Measurements from ENCODE around the gene HECW1.

HECW1 gene

DNA sequence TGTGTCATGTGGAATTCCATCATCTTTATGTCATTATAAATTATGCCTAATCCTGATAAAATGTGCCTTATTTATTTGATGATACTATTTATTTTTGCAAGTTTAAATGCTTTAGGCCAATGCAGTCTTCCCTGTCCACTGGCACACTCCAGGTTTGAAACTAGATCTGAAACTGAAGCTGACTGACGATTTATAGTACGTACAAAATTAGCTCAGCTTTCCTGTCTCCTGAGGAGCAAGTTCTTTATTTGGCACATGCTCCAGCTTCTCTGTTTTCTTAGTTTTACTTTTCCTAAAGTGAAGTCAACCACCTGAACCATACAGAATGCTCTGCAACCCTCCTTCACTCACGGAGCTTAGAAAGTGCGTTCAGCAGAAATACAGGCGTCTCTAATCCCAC lies 164.1 kb downstream of the HECW1 start:
- FAIRE-seq = no peak

DNA sequence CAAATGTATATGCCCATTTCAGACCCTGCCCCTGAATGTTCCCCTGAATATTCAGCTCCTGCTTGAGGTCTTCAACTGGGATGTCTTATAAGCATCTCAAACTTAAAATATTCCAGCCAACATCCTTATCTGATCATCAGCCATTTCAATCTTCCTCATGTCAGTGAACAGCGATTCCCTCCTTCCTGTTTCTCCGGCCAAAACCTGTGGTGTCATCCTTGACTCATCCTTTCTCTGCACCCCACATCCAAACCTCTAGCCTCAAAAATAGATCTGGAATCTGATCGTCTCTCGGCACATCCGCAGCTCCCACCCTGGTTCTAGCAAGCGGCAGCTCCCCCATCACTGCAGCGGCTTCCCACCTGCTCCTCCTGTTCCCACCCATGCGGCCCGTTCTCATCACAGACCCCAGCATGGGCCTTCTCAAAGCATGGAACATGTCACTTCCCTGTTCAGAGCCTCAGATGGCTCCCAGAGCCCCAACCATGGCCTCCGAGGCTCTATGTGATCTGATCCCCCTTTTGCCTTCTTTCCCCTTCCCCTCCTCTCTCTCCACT lies 165.7 kb downstream of the HECW1 start:
- FAIRE-seq = no peak

DNA sequence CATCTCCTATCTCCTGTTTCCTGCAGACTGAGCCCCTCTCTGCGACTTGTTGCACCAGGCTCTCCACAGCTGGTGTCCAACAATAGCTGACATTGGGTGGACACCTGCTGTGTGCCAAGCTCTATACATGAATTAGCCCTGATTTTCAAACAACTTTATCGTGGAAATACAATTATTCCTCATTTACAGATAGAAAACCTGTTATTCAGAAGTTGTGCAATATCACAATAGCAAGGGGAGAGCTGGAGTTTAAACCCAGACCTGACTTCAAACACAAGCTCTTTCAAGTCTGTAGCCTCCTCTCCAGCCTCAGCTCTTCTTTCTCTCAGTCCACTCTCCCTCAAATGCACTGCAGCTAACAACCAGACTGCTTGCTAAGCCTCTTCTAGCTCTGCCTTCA lies 168.8 kb downstream of the HECW1 start:
- FAIRE-seq = no peak

DNA sequence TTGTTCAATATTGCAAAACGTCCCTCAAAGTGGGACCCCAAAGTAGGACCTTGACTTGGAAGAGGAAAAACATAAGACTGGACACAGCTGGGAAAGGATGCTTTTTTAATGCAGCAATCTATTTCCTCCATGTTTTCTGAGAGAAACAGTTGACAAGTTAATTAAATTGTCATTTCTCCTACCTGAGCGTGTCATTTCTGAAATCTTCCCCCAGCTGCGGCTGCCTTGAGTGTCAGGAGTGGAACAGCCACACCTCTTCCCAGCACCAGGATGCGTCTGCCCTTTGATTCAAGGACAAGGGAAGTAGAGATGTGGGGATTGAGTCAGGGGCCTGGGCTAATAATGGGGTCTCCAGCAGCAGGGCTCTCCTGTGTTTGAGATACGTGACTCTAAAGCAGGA lies 171.3 kb downstream of the HECW1 start:
- FAIRE-seq = no peak

DNA sequence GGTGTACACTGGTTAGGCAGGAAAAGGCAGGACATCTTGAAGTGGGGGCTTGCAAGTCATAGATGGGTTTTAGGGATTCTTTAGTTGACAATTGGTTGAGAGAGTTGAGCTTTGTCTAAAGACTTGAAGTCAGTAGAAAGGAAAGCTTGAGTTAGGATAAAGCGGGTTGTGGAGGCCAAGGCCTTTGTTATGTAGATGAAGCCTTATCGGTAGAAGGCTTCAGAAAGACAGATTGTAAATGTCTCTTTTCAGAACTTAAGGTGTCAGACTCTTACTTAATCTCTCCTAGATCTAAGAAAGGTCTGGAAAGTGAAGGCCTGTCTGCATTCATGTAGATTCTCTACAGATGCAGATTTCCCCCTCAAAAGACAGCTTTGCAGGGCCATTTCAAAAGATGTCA lies 177.4 kb downstream of the HECW1 start:
- FAIRE-seq = no peak

DNA sequence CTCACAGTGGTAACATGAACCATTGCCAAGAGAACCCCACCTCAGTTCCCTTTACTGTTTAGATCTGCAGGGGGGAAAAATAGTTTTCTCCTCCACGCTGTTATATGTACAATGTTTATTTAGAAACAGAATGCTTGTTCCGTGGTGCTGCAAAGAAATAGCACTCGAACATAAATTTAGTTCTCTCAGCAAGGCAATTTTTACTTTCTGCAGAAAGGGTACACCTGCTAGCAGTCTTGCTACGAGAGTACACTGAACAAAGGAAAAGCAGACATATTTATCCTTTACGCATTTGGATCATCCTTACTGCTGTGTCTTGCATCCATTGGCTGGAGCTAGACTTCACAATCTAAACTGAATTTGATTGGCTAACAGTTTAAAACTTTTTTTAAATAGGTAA lies 178.5 kb downstream of the HECW1 start:
- no peak for FAIRE-seq

DNA sequence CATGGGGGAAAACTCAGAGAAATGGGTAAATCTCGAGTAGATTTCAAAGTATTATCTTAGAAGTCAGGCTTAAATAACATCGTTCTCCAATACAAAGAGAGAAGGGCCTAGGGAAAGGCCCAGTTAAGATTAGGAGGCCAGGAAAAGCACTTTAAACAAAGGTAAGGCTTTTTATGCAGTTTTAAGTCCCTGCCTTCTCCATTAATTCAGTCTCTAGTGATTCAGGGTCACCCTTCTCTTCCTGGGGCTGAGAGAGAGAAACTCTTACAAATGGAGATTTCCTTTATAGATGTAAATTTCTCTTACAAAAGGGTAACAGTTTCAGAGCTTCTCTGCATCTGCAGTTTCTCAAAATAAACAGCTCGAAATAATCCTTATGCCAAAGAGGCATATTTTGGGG lies 179.3 kb downstream of the HECW1 start:
- FAIRE-seq = no peak

DNA sequence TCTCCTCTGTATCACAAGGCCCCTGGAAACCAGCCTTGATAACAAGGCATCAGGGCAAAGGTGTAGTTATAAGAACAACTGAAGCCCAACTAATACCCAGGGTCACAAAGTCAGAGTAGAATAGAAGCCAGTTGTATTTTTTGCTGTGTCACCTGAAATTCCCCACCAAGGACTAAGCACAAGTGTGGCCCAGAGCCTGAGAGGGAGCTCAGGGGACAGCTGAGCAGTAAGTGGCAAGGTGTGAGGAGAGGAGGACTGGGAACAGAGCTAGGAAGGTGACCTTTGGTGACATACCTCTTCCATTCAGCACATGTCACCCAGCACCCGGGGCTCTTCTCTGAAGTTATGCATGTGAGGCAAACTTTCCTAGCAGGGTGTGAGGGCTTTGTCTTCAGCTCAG lies 179.9 kb downstream of the HECW1 start:
- no peak for FAIRE-seq

DNA sequence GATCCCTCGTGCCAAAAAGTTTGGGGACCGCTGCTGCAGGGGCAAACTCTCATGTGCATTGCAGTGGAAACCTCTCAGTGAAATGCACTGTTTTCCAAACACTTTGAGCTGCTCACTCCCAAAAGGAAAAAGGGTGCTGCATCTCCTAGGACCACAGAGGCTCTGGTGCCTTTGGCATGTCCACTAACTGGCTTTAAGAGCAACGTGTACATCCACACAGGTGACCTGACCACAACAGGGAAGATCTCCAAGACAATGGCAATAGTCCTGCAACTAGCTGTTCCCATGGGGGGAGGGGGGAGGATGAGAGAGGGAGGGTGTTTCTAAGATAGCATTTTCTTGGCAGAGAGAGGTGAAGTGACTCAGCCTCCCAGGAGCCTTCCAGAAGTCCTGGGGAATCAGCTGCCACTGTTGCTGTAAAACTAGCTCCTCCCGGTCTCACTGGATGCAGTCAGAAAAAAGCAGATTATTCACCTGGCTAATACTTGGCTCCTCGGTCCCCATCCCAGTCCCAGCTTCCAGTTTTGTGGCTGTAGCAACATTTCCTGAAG lies 181.7 kb downstream of the HECW1 start:
- FAIRE-seq = no peak

DNA sequence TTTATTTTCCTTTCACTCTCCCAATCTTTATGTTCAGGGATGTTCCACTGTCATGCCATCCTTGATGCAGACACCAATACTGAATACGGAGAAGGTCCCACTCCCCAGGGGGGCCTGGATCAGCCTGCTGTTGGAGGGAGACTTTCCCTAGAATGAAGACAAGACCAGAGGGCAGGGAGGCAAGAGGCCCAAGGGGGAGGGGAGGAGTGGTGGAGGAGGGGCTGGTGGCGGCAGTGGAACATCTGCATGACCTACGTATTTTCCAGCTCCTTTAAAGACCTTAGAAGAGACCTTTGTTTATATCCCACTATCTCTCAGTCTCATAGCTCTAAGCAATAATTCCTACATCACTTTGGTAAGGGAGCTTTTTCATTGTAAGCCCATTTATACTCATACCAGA lies 183.0 kb downstream of the HECW1 start:
- FAIRE-seq = no peak

DNA sequence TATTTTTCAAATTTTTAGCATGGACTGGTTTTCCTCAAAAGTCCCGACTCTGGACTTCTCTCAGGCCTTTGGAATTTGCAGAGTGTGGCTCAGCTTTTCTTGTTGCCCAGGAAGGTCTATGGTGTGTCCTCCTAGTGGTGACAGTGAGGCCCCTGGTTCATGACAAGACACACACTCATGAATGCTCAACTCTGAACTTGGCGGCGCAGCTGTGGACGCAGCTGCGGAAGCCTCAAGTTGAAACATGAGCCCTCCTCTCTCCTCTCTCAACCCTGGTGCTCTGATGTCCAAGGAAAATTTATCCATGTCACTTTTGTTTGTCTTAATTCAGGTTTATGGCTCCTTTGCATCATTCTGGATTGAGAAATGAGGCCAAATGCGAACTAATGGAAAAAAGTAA lies 183.9 kb downstream of the HECW1 start:
- FAIRE-seq = no peak

DNA sequence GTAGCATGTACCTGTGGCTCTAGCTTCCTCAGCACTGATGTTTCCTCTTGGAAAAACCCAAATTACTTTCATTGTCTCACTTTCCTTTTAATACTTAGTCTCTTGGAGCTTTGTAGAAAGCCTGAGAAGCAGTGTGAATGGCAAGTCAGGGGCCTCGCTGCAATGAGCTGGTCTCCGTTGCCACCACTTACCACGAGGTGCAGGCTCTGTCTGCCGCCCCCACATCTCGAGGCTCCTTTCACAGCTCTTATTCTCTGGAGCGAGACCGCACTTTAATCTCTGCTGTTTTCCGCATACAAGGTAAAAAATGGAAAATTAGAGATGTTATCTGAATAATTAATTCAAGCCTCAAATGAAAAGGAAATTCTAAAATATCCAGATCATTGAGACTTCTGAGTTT lies 186.2 kb downstream of the HECW1 start:
- no peak for FAIRE-seq

DNA sequence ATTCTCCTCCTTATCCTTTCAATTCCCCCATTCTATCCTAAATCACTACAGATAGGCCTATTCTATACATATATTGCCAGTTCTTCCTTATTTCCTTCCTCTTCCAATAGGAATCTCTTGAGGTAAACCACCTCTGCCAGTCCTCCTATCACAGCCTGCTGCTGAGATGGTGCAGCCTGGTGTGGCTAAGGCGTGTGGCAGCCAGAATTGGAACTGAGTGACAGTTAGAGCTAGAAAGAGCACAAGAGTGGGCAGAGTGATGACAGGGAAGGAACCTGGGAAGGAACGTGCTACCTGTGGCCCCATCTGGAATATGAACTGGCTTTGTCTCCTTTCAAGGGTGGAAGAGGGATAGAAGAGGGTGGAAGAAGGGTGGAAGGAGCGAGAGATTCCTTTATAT lies 187.7 kb downstream of the HECW1 start:
- no peak for FAIRE-seq

DNA sequence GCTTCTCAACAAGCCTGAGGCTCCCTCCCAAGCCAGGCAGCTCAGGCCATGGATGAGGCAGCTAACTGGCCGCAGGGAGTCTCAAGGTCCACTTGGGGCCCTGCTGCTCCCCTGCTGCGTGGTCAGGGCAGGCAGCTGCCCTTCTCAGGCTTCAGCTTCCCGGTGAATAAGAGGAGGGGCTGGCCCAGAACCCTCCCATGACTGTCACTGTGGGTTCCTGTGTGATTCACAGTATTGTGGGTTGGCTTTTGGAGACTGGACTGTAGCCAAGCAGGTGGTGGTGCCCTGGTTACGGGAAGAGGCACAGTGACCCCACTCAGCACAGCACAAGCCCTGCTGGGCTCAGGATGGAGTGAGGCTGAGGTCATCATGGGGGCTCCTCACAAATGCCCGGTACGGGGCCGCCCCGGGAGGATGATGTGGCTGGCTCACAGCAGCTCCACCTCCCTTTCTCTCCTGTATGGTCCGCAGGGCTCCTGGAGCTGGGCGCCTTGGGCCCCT lies 189.8 kb downstream of the HECW1 start:
- no peak for FAIRE-seq

DNA sequence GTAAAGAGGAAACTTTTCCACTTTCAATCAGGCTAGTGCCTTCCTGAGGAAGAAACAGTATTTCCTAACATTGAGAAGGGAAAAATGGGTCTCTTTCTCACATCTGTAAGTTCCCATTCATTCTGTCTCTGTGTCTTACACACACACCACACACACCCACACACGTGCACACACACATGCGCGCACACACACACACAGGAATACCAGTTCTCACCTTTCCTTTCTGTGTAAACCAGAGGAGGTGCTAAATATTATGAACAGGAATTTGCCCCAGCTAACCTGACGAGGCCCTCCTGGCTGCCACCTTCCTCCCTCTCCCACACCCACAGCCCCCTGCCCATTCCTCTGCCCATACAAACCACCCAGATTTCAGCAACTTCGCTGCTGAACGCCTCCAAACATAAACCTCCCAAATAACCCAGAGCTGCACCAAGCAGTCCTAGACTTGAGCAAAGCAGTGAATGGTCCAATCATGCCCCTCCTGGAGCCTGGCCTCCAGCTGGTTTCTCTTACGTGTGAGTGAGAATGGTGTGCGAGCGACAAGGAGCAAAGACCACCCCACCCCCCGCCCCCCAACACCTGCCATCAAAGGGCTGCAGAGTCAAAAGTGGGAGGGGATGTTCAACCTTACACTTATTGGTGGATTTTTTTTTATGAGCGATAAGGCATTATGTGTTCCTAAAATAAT lies 190.5 kb downstream of the HECW1 start:
- FAIRE-seq = no peak

DNA sequence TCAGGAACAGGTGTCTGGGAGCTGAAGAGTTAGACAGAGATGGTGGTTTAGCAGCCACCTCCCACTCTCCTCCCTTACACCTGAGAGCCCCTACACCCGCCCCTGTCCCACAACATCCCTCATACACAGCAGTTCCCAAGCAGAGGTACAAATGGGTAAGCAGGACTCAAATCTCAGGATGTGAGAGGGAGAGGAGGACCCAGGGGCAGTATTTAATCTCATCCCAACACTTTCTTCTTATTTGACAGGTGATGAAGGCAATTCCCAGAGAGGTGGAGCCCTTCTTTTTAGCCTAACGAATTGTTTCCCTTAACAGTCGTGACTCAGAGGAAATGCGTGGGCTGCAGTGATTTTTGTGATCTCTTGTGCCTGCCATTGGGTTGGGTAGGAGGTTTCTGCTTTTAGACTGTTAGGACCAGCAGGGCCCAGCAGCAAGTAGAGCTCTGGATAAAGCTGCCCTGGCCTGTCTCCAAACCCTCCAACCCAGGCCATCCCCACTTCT lies 191.3 kb downstream of the HECW1 start:
- FAIRE-seq = no peak

DNA sequence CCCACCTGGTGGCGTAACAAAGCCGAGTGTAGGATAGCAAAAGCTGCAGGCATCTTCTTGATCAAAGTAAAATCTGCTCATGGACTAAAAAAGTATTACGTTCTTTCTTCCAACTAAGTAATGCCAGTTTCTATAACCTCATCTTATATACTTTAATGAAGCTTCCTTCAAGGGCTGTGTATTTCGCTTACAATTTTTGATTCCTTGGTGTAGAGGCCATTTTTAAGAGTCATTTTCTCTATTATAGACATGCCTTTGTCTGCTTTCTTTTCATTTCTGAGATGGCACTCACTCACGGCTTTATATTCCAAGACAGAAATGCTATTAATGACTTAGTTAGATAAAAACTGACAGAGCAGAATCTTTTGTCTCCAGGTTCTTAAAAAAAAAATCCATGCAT lies 194.0 kb downstream of the HECW1 start:
- no peak for FAIRE-seq

DNA sequence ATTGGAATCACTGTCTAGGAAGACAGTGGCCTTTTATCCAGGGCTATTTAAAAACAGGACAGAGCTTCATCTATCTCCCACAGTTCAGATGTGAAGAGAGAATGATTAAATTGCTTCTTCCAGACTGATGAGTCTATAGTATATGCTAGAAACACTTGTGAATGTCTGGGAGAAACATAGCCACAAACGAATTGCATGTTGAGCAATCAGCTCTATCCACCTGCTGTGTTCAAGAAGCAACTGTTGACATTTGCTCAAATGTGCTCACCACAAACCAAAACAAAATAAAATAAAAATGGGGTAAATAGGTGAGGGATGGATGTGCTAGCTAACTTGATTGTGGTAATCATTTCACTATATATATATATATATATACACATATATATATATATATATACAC lies 195.1 kb downstream of the HECW1 start:
- FAIRE-seq = no peak

DNA sequence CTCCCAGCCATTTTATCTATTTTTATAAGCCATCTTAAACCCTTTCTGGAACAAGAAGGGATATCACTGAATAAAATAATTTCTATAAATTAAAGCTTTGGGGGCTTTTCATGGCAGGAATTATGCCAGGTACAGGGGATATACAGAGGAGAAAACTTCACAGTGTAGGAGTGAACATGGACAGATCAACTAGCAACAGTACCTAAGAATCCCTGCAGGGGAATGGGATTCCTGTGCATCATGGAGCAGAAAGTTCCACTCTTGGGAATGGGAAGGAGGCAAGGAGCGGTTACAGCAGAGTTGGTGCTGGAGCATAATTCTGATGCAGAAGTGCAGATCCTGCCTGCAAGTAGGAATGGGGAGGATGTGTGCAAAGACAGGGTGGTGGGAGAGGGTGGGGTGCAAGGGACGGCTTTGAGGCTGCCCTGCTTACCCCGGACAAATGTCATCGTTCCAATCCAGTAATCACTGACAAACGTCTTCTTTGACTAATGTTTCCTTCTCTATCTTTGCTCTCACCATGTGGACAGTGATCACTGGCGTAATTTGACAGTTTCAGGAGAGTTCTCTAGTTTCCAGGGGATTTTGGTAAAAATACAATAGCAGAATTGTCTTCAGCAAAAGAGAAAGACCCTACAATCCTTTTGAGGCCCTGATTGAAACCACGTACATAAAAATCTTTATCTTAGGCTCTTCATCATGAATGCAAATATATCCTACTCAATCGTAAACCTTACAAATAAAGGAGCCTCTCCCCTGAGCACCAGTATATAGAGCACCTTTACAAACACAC lies 196.7 kb downstream of the HECW1 start:
- FAIRE-seq = no peak

DNA sequence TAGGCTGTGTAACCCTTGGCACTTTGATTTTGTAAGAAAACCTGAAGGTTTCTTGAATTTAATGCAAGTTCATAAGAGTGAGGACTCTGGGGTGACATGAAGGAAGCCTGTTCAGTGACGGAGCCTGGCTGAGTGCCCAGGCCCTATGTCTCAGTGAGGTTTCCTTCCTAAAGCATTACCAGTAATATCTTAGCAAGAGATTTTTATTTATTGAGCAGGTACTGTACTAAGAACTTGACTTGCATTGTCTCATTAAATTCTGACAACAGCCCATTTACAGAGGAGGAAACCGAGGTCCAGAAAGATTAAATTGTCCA lies 197.2 kb downstream of the HECW1 start:
- no peak for FAIRE-seq

DNA sequence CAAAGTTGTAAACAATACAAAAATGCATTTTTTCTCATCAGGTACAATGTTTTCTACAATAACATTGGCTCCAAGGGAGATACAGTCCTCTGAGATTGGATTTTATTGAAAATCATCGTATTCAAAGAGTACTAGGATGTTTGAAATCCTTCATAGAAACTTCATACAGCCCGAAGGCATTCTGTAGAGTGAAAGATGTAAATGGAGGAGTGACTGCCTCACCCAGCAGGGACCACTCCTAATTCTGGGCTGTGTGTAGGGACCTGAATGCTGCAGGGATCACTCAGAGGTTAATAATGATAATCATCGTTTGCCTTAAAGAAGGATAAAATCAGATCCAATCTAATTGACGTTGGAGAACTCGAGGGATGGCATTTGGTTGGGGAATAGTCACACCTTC lies 198.6 kb downstream of the HECW1 start:
- no peak for FAIRE-seq

DNA sequence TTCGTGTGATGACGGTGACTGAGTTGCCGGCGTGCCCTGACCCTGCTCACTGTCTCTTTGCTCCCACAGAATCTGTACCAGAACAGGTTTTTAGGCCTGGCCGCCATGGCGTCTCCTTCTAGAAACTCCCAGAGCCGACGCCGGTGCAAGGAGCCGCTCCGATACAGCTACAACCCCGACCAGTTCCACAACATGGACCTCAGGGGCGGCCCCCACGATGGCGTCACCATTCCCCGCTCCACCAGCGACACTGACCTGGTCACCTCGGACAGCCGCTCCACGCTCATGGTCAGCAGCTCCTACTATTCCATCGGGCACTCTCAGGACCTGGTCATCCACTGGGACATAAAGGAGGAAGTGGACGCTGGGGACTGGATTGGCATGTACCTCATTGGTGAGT lies 199.2 kb downstream of the HECW1 start:
- FAIRE-seq = no peak

DNA sequence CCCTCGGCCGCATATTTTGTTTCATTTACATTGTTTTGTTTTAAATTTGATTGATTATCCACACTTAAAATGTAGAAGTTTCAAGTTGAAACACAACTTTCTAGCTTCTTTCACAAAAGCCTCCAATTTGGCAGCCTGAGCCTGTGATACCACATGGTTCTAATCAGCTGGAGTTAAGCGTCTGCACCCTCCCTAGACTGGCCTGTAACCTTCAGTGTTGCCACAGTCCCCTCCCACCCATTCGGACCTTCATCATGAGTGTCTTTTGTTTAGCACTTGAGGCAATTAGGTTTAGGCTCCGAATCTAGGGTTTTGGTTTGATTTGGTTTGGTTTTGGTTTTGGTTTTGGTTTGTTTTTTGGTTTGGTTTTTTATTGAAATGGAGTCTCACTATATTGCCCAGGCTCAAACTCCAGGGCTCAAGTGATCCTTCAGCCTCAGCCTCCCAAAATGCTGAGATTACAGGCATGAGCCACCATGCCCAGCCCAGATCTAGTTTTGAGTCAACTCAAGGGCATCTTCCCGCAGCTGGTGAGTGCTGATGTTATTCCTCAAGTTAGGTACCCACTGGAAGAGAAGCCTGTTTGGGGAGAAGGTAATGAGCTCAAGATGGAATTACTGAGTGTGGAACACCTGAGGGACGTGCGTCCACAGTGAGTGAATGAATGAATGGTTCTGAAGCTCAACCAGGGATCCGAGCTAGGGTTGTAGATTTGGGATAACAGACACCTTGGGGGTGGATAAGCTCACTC lies 201.4 kb downstream of the HECW1 start:
- FAIRE-seq = no peak

All from endometrium (tissue), 2 donors.